Thyroid gland (tissue), 4 donors: ENCODE data around the gene GALNS.

Experiments
- CTCF ChIP-seq, 6 experiments: fragments of 200-600 bp in 3 of 6; fragments of 450-650 bp in 3 of 6; sonication (generic) in 3 of 6; IDR thresholded peaks; one replicate each; pipeline ENCODE4 v1.5.1; 2016 to 2019; ENCODE audit warnings: antibody characterized with exemption in 6 of 6, mild to moderate bottlenecking in 2 of 6, inconsistent platforms in 1 of 6, moderate library complexity in 1 of 6
- POLR2A ChIP-seq, 2 donors: fragments of 450-650 bp; IDR thresholded peaks; one replicate each; pipeline ENCODE4 v1.6.1; 2017; ENCODE audit warnings: antibody characterized with exemption in 2 of 2, mild to moderate bottlenecking in 2 of 2, moderate library complexity in 1 of 2

DNA sequence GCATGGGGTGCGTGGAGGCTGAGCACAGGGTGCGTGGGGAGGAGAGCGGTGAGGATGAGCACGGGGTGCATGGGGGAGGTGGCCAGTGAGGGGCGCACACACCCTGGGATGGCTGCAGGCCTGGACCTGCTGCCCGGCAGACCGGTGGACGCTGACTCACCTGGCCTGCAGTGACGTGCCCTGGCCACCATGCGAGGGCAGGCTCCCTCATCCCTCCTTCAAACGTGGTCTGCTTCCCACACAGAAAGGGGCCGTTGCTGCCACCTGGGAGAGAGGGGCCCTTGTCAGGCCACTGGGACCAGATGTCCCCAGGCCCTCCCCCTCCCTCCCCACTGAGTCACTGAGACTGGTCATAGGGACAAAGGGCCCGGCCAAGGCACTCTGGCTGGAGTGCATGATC, 24.9 kb downstream of the GALNS start:
- no peak for TF ChIP-seq CTCF (IDR thresholded peaks at IDR 0.05)
- no peak for TF ChIP-seq POLR2A (IDR thresholded peaks at IDR 0.05)
